Activated CD4-positive, CD25-positive, alpha-beta regulatory T cell treated with anti-CD3 and anti-CD28 coated beads, Interleukin-2, amount 50 U/mL, for 16 hours (primary cell): Measurements from ENCODE around the gene PSMD3.
A peak's percentile ranks its signal among the peaks of the same experiment; 100 is the strongest.

Experiments
- DNase-seq: peaks from one replicate; pipeline ENCODE4 v3.0.0-alpha.2; 2020; ENCODE audit warnings: low read depth, low spot score

The PSMD3 gene

GRCh38 chr17:40022497-40022896 is 41.9 kb downstream of the PSMD3 start:
- DNase-seq, result no peak

DNA sequence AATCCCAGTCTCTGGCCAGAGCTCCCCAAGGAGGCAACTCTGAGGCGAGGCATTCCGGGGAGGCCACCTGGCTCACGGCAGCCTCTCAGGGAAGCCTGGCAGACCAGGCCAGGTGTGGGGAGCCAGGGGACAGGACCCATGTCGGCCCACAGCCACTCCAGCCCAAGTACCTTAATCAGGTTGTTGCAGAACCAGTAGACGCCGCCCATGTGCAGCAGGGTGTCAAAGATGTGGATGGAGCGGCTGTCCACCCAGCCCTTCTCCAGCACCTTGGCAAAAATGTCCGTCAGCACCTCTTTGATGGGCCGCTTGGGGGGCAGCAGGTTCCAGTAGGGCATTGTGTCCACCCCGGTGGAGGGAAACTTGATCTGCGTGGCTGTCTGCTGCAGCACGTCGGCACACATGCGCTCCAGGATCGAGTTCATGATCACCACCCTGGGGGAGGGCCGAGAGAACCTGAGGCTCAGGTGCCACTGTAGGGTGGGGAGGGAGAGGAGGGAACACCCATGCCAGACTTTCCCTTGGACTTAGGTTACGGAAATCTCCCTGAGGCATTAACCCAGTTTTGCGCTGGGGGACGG is 42.4 kb downstream of the PSMD3 start:
- DNase-seq, result no peak

- no peak for DNase-seq
These were observed 43.1 kb downstream of the PSMD3 start for GRCh38 chr17:40023590-40024292.

DNA sequence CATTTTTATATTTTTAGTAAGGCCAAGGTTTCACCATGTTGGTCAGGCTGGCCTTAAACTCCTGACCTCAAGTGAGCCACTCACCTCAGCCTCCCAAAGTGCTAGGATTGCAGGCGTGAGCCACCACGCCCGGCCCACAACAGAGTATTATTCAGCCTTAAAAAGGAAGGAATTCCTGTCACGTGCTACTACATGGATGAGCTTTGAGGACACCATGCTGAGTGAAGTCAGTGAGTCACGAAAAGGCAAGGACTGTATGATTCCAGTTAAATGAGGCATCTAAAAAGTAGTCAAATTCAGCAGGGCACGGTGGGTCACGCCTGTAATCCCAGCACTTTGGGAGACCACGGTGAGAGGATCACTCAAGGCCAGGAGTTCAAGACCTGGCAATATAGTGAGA is 44.3 kb downstream of the PSMD3 start:
- no peak for DNase-seq

DNA sequence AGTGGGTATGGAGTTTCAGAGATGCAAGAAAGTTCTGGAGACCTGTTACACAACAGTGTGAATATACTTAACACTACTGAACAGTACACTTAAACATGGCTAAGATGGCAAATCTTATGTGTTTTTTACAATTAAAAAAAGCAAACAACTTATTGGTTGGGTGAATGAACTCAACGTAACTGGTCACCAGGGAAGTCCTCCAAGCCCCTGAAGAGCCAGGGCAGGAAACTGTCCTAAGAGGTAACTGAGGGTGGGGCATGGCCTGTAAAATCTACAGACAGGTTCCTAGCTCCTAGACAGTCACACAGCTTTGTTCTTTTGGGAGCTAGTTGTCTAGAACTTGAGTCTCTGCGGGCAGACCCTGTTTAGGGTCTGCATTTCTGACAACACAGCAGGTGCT is 45.0 kb downstream of the PSMD3 start:
- DNase-seq, result no peak

DNA sequence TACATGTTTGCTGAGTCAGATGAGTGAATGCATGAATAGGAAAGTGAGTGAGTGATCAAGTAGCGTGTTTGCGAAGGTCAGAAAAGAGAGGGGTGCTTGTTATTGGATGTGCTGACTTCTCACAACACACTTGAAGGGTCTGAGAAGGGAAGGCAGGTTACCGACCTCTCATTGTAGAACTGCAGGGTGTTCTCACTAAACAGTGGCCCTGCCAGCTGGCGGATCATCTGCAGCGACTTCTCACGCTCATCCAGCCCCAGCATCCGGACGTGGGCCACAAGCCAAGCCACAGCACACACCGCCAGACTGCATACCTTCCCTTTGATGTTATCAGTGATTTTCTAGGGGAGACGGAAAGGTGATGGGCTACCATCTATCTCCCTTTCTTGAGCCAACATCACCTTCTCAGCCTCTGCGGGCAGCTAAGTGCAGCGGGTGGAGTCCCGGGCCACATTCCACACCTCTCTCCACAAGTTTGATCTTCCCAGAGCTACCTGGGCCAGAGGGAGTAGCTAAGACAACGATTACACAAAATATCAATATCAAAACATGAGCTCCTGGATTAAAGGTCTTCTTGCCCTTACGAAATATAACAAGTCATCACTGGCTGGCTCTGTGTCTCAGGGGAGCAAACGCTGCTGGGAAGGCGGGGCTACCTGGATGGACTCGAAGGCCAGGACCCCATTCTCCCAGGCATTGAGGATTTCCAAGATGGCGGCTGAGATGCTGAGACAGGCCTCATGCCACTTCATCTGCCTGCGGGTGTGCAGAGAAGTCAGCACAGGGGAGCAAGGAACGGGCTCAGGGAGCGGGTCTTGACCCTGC is 45.6 kb downstream of the PSMD3 start:
- DNase-seq, result no peak

- DNase-seq, result peak; percentile 65
These were observed 46.4 kb downstream of the PSMD3 start for GRCh38 chr17:40026816-40027613.

DNA sequence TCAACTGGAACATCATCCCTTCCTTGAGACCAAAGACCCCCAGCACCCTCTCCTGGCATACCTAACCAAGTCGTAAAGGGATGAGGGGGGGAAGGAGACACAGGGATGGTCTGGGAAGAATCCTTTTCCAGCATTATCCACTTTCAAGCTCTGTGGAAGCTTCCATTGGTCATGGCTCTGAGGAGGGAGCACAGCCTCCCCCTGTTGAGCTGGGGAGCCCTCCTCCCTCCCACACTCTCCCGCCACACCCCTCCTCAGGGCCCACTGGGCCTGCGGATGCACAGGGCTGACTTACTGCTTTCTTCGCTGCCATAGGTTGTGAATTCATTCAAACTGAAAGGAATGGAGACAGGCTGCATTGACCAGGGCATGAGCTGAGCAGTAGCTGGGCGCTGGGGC is 47.0 kb downstream of the PSMD3 start:
- no peak for DNase-seq

GRCh38 chr17:40028595-40028994 is 48.0 kb downstream of the PSMD3 start:
- no peak for DNase-seq

DNA sequence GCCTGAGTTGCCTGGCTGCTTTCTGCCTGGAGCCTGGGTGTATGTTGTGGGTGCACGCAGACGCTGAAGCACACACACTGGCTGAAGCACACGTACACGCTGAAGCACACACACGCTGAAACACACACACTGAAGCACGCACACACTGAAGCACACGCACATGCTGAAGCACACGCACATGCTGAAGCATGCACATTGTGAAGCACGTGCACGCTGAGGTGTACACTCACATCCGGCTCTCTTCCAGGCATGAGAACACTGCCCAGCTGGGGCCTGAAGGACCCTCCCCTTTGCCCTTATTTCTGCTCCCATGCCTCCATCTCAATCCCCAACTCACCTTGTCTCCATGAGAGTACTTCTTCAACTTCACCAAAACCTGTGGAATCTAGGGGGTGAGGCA is 51.1 kb downstream of the PSMD3 start:
- no peak for DNase-seq

GRCh38 chr17:40032322-40033320 is 52.0 kb downstream of the PSMD3 start:
- DNase-seq, result no peak

GRCh38 chr17:40033339-40033738 is 52.7 kb downstream of the PSMD3 start:
- no peak for DNase-seq

GRCh38 chr17:40034426-40035161 is 54.0 kb downstream of the PSMD3 start:
- DNase-seq, result no peak

GRCh38 chr17:40035162-40035559 is 54.6 kb downstream of the PSMD3 start:
- DNase-seq, result no peak

DNA sequence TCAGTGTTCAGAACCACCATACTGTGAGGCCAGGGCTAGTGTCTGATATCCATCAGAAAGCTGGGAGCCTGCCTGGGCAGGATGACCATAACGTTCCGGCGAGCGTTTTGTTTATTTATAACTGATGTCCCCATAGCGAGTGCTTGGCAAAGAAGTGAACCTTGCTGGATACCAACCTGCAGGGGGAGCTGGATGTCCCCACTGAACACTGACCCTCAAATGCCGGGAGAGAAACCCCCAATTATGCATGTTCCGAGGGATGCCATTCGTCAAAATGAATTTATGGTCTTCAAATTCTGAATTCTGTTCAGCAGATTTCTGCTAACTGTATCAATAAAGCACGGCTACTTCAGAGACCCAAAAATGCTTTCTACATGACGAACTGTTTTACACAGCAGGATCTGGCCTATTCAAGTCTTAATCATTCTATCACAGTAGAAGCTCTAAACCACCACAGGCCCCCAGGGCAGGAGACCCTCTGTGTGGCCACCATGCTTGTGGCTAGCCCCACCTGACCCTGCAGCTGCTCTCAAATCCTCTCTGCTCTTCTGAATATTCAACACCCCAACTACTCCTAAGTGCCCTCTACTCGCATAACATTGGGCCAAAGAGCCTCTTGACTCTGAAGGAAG is 58.4 kb downstream of the PSMD3 start:
- no peak for DNase-seq

DNA sequence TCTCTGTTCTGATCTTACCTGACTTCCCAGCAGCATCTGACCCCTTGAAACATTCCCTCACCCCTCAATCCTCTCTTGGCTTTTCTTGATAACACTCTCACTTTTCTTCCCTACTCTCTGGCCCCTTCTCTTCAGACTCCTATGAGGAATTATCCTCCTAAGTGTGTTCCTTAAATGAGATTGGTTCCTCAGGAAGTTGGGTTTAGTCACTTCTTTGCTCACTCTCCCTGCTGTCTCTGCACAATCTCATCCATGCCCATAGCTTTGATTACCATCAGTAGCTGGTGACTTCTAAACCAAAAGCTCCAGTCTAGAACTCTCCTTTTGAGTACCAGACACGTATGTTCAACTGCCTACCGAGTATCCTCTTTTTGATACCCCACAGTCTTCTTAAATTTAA is 60.6 kb downstream of the PSMD3 start:
- no peak for DNase-seq
